Skin epidermis (tissue), 12 donors: Measurements from ENCODE around the gene CNTNAP2.
A peak's percentile ranks its signal among the peaks of the same experiment; 100 is the strongest.
"Not testable (repeated sequence)": the region's sequence is repeated elsewhere in the genome, so short reads cannot be mapped to it uniquely, and the experiment has no call there.

Experiments
- H3K27ac ChIP-seq, 21 experiments: fragments of 200-600 bp; sonication (generic) in 11 of 21; one replicate each; pipeline ENCODE4 v1.5.0; 2020; ENCODE audit warnings: mild to moderate bottlenecking in 3 of 21, inconsistent platforms in 2 of 21, moderate library complexity in 2 of 21
- H3K4me3 ChIP-seq, 7 experiments: fragments of 200-600 bp; sonication (generic) in 2 of 7; one replicate each; pipeline ENCODE4 v1.5.0; 2020; ENCODE audit warnings: inconsistent platforms in 2 of 7, mild to moderate bottlenecking in 2 of 7, moderate library complexity in 1 of 7

The CNTNAP2 gene

DNA sequence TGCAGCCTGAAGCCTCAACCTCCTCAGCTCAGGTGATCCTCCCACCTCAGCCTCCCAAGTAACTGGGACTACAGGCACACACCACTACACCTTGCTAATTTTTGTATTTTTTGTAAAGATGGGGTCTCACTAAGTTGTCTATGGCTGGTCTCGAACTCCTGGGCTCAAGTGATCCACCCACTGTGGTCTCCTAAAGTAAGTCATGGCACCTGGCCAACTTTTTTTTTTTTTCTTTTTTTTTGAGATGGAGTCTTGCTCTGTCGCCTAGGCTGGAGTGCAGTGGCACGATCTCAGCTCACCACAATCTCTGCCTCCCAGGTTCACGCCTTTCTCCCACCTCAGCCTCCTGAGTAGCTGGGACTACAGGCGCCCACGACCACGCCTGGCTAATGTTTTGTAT is 2182.2 kb downstream of the CNTNAP2 start:
- H3K4me3 ChIP-seq, H3K27ac ChIP-seq: not testable (repeated sequence)

DNA sequence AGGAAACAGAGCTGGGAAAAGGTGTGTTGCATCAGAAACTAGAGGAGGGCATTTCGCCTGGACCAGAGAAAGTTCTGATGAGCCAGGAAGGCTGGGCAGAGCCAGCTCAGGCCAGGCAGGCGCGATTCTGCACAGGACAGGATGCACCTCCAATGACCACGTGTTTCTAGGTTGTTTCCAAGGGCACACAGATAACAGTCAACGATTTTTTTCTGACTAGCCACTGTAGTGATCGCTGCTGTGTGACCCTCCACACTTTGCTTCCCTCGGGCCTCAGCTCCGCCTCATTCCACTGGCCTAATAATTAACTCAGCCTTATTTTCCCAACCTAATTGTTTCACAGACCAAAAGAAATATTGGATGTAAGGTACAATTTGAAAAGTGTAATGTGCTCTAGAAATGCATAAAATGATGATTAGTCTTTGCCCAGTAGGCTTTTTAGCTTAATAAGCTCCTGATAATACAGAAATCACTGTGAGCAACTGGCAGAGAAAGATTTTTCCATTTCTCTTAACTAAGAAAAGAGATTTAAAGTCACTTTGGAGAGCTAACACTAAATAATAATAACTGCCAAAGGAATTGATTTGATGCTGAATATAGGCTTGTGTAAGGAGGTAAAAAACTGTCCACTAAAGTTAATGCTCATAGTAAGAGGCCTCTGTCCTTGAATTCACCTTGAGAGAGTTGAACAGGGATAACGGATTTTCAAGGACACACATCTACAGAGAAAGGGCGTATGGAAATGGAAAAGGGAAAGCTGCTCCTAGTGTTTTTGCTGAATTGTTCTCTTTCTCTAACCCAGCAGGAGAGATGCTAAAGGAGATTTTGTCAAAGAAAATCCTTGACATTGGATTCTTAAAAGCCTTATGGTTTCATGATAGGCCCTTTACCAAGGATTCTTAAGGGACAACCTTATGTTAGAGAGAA is 2183.0 kb downstream of the CNTNAP2 start:
- Histone ChIP-seq H3K4me3 (no peak overlapping the region), H3K27ac (no peak overlapping the region)

DNA sequence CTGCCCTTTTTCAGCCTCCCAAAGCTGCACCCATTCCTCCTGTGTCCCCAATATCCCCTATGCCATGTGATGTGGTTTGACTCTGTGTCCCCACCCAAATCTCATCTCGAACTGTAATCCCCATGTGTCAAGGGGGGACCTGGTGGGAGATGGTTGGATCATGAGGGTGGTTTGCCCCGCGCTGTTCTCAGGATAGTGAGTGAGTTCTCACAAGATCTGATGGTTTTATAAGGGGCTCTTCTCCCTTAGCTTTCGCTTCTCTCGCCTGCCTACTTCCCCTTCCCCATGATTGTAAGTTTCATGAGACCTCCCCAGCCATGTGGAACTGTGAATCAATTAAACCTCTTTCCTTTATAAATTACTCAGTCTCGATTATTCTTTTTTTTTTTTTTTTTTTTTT is 2185.8 kb downstream of the CNTNAP2 start:
- not testable (repeated sequence) for H3K4me3 ChIP-seq
- H3K27ac ChIP-seq = peak overlapping the region in 1 of 21 experiments; percentile 16

DNA sequence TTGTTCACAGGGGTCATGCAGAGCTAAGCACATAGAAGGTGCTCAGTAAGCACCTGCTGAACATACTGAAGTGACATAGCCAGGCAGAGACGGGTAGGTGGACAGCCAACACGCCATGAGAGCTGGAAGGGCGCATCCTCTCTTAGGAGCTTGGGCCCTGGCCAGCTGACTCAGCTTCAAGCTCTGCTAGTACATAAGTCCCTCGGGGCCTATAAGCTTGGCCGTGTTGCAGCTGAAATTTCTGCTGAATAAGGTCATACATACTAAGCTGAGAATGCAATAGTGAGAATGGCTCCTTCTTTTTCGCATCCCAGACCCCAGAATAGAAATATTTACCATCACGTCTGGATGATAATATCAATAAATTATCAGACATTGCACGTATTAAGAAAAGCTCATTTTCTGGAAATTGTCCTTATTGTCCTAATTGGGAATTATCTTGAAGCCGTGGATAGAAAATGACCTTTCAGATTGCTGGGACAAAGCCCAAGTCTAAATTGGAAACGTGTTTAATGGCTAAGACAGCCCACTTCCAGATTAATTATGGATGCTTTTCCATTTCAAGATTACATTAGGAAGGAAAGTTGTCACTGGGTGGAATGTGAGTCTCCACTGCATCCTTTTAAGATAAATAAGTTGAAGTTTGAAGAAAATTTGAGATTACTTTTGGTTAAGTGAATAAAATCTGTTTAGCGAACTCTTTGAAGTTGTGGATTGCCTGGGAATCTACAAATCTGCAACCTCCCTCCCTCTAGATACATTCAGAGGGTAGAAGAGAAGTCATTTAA is 2186.9 kb downstream of the CNTNAP2 start:
- H3K27ac ChIP-seq = peak overlapping the region in 6 of 21 experiments; percentile 3 to 66 (median 16)
- no peak overlapping the region for H3K4me3 ChIP-seq

DNA sequence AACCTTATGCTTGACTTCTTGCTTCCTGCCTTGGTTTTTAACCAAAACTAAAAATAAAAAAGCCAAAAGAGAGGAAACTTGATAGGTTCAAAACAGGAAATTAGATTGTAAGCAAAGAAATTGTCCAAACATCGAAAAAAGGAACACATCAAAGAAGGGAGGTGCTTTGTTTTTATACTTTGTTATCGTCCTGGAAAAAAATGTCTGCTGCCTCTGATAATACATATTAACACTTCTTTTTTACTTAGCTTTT is 2187.4 kb downstream of the CNTNAP2 start:
- H3K27ac ChIP-seq = peak overlapping the region in 6 of 21 experiments; percentile 3 to 66 (median 16)
- no peak overlapping the region for H3K4me3 ChIP-seq

DNA sequence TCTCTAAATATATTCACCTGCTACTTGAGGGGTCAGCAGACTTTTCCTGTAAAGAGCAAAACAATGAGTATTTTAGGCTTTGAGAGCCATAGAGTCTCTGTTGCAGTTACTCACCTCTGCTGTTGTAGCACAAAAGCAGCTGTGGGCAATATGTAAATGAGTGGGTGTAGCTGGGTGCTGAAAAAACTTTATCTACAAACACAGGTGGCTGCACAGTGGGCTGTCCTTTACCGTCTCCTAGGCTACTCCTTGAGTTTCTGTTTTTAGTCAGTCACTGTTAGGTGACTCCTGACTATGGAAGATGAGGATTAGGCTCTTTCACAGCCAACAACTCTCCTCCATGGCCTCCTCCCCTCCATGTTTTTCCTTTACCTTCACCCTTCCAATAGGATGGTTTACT is 2187.9 kb downstream of the CNTNAP2 start:
- no peak overlapping the region for H3K4me3 ChIP-seq
- peak overlapping the region in 6 of 21 experiments; percentile 3 to 66 (median 16) for H3K27ac ChIP-seq

DNA sequence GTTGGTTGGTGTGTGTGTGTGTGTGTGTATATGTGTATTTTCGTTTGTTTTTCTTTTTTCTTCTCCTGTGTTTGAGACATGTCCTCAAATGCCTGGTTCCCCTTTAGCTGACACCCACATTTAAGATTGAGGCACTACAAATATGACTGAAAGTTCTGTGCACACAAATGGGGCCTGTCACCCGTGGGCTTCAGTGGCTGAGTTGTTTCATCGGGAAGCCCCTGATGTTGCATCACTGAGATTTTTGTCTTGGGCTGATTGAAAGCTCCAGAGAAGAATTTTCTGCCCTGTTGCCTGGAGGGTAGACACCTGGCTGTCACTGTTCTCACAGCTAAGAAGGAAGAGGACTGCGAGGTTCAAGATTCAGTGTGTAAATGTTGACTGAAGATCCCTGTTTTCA is 2190.2 kb downstream of the CNTNAP2 start:
- H3K27ac ChIP-seq = no peak overlapping the region

DNA sequence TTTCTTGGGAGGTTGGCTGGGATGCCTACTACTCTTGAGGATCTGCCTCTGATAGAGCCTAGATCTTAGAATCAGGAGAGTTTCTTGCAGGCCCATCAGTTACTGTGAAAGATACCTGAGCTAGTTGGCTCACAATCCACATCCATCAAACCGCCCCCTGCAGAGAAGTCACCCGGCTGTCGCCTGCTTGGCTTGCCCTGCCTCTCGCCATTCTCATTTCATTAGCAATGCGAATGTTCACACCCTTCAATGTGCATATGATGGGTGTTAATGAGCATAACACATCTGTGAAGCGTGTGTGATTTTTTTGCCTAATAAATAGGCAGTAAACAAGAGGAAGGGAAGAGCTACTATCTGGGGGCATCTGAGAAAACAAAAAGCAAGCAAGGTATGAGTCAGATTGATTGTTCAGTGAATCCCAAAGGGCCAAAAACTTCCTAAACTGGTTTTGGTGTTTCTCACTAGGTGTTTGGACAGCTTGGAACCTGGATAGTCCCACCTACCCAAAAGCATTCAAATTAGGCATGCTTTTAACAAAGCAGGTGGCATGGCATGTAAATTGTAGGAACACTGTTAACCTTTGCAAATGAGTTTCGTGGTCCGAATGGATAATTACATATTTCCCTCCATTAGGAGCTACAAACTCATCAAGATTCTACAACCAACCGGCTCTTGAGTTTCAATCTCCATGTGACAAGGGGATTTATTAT is 2201.7 kb downstream of the CNTNAP2 start:
- H3K4me3 ChIP-seq = no peak overlapping the region

More for the DNA sequence above, 2190.2 kb downstream of the CNTNAP2 start:
- H3K4me3 ChIP-seq = no peak overlapping the region

DNA sequence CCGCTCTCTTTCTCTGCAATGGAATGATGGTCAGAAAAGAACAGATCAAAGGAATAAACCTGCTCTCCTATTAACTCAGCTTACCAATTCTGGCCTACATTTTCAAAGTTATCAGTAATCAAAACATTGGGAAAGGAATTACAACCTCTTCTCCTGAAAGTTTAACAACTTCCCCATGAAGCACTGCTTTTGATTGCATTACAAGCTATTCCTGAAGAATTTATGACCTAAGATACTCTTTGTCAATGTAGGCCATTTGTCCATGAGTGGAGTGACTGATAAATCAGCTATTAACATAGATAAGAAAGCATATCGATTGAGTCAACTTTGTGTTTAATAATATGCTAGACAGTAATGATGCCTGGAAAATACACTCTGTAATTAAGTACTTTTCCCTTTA is 2202.2 kb downstream of the CNTNAP2 start:
- no peak overlapping the region for H3K4me3 ChIP-seq
- no peak overlapping the region for H3K27ac ChIP-seq

More for the DNA sequence above, 2201.7 kb downstream of the CNTNAP2 start:
- no peak overlapping the region for H3K27ac ChIP-seq

DNA sequence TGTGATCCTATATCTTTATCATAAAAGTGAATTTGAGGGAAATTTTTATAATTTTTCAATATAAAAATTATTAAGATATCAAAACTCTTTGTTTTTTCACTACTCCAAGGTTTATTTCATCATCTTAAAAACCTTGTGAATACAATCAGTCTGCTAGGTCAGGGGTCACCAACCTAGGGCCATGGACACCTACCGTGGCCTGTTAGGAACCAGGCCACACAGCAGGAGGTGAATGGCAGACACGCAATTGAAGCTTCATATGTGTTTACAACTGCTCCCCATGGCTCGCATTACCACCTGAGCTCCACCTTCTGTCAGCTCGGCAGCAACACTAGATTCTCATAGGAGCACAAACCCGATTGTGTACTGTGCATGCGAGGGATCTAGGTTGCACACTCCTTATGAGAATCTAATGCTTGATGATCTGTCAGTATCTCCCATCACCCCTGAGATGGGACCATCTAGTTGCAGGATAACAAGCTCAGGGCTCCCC is 2202.8 kb downstream of the CNTNAP2 start:
- H3K4me3 ChIP-seq = no peak overlapping the region
- H3K27ac ChIP-seq = no peak overlapping the region

DNA sequence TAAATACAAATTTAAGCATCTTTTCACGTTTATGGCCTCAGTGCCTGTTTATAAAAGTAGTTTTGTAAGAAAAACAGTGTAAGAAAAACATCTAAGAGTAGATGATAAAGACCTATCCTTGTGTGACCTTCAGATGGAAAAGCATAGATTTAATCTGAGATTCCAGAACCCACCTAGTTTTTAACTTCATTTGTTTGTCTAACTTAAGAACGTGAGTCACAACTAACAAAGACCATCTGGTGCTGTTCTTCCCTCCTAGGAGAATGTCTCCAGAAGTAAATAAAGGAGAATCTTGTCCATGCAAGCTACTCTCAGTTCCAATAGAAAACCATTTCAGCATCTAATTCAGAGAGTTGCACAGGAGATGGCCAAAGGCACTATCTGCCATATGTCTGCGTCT is 2208.6 kb downstream of the CNTNAP2 start:
- Histone ChIP-seq H3K4me3 (no peak overlapping the region), H3K27ac (no peak overlapping the region)

DNA sequence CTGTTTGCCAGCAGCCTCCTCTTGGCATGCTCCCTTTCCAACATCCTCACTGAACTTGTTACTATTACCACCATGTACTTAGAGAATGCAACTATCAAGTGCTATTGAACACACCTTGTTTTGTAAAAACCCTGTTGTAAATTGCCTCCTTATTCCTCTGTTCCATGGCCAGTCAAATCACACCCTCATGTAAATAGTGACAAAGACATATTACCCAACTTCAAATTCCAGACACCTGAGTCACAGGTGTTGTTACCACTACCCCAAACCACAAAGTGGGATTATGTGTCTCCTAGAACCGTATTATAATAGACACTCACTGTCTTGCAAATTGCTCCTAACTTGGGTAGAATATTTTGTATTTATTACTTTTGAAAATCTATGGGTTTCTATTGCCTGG is 2210.8 kb downstream of the CNTNAP2 start:
- no peak overlapping the region for H3K27ac ChIP-seq
- H3K4me3 ChIP-seq = no peak overlapping the region

DNA sequence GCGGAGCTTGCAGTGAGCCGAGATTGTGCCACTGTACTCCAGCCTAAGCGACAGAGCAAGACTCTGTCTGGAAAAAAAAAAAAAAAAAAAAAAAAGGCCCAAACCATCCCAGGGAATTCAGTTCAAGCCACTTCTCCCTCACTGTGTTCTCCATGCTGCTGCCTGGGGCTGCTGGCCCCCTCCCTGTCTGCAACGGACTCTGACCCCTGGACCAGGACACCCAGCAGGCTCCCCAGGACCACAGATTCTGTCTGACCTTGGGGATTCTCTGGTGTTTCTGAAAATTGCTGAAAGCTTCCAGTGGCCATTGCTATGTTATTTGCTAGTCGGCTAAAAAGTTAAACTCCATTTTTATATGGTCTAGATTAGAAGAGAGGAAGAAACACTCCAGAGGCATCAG is 2212.3 kb downstream of the CNTNAP2 start:
- no peak overlapping the region for H3K4me3 ChIP-seq
- no peak overlapping the region for H3K27ac ChIP-seq

DNA sequence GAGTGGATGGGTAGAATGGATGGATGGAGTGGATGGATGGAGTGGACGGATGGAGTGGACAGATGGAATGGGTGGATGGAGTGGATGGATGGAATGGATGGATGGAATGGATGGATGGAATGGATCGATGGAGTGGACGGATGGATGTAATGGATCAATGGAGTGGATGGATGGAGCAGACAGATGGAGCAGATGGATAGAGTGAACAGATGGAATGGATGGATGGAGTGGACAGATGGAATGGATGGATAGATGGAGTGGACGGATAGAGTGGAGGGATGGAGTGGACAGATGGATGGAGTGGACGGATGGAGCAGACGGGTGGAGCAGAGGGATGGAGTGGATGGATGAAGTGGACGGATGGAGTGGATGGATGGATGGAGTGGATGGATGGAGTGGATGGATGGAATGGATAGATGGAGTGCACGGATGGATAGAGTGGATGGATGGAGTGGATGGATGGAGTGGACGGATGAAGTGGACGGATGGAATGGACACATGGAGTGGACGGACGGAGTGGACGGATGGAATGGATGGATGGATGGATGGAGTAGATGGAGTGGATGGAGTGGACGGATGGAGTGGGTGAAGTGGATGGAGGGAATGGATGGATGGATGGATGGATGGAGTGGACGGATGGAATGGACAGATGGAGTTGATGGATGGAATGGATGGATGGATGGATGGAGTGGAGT is 2213.7 kb downstream of the CNTNAP2 start:
- no peak overlapping the region for H3K4me3 ChIP-seq
- H3K27ac ChIP-seq = no peak overlapping the region

DNA sequence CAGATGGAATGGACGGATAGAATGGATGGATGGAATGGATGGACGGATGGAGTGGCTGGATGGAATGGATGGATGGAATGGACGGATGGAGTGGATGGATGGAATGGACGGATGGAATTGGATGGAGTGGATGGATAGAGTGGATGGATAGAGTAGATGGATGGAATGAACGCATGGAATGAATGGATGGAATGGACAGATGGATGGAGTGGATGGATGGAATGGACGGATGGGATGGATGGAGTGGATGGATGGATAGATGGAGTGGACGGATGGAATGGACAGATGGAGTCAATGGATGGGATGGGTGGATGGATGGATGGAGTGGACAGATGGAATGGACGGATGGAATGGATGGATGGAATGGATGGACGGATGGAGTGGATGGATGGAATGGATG is 2214.2 kb downstream of the CNTNAP2 start:
- no peak overlapping the region for H3K4me3 ChIP-seq

DNA sequence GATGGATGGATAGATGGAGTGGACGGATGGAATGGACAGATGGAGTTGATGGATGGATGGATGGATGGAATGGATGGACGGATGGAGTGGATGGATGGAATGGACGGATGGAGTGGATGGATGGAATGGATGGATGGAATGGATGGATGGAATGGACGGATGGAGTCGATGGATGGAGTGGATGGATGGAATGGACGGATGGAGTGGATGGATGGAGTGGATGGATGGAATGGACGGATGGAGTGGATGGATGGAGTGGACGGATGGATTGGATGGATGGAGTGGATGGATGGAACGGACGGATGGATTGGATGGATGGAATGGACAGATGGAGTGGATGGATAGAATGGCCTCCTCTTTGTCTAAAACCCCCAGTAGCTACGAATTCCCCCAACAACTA is 2214.9 kb downstream of the CNTNAP2 start:
- not testable (repeated sequence) for H3K4me3 ChIP-seq, H3K27ac ChIP-seq

More for the DNA sequence above, 2214.2 kb downstream of the CNTNAP2 start:
- H3K27ac ChIP-seq = no peak overlapping the region

DNA sequence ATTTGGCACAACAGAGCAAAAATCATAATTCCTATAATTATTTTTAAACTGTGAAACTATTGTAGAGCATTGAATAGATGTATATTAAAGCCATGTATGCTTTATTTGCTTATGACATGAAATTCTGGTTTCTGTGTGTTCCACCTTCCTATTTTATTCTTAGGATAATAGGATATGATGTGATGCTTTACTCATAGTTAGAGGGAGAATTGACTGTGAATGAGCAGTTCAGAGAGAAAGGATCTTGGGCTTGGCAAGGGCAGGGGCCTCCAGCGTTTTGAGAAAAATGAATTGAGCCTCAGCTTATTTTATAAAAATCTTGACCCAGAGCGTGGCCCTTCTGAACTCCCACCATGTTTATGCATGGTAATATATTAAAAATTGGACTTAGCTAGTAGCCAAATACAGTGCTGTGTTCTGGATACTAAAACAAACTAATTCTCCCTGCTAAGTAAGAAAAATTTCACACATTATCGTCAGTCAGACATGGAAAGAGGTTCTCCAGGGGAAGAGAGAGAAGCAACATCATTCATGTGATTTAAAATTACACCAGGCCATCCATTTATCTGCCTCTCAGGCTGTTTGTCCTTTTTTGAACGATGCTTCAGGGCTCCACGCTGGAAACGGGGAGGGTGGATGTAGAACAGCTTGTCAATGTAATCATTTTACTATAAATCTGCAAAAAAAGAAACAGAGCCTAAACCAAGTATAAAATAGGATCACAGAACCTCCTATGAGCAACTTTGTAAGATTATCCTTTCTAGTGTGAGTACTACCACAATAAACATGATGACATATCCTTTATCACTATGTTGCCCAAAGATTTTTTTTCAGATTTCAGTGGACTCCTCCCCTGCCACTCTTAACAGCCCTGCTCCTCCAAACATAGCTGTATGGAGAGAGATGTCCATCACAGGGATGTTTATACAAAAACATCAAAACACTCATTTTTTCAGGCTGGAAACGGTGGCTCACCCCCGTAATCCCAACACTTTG is 2215.9 kb downstream of the CNTNAP2 start:
- H3K27ac ChIP-seq = no peak overlapping the region
- H3K4me3 ChIP-seq = no peak overlapping the region

DNA sequence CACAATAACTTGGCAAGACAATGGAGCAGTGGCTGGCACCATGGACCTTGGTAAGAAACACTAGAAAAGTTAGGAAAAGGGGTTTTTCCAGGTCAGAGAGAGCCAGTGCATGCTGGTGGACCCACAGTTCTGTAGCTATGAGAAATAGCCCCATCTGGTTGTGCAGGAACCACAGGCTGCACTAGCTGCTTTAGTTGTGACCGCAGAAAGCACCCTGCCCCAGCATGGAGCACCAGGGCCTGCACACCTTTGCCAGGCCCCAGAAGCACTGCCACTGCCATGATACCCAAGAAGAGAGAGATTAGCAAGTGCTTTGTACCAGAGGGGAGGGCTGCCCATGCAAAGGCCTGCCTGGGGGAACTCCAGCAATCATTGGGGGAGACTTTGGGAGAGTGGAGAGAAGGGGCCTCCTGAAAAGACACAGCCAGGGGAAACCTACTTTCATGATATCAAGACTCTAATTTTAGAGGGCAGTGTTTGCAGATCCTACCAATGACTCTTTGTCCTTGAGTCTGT is 2217.9 kb downstream of the CNTNAP2 start:
- Histone ChIP-seq H3K4me3 (no peak overlapping the region), H3K27ac (peak overlapping the region in 1 of 21 experiments; percentile 29)
